Mesenchymal stem cell (in vitro differentiated cells and primary cell): ENCODE results near the gene STAT1.

ENCODE experiments used
- DNase-seq: peaks from one replicate; pipeline ENCODE4 v3.0.0-alpha.2; 2013
- H2AFZ ChIP-seq: one replicate; pipeline ENCODE4 v1.6.1; 2013; ENCODE audit warnings: low read depth, mild to moderate bottlenecking, control low read depth, inconsistent platforms, low read length, moderate library complexity
- H2AK5ac ChIP-seq: 2 replicates; pipeline ENCODE4 v1.6.1; 2013; ENCODE audit warnings: low read length, moderate library complexity, mild to moderate bottlenecking, inconsistent platforms; ENCODE audit not compliant: severe bottlenecking
- H2BK120ac ChIP-seq: one replicate; pipeline ENCODE4 v1.6.1; 2013; ENCODE audit warnings: low read depth, mild to moderate bottlenecking, inconsistent platforms, low read length, moderate library complexity
- H2BK12ac ChIP-seq, 2 experiments: one replicate each; pipeline ENCODE4 v1.6.1; 2013; ENCODE audit warnings: inconsistent platforms in 2 of 2, low read length in 2 of 2, mild to moderate bottlenecking in 2 of 2, moderate library complexity in 2 of 2, control low read depth in 1 of 2
- H2BK15ac ChIP-seq: one replicate; pipeline ENCODE4 v1.6.1; 2013; ENCODE audit warnings: mild to moderate bottlenecking, low read depth, inconsistent platforms; ENCODE audit not compliant: poor library complexity, severe bottlenecking
- H2BK5ac ChIP-seq: 2 replicates; pipeline ENCODE4 v1.6.1; 2013; ENCODE audit warnings: low read depth, mild to moderate bottlenecking, low read length, control low read depth, inconsistent platforms; ENCODE audit not compliant: poor library complexity, severe bottlenecking
- H3K14ac ChIP-seq, 2 experiments: one replicate each; pipeline ENCODE4 v1.6.1; 2013; ENCODE audit warnings: inconsistent platforms in 2 of 2, low read length in 2 of 2, control low read depth in 1 of 2, mild to moderate bottlenecking in 1 of 2, moderate library complexity in 1 of 2
- H3K18ac ChIP-seq, 2 experiments: one replicate each; pipeline ENCODE4 v1.6.1; 2013; ENCODE audit warnings: inconsistent platforms in 2 of 2, low read length in 2 of 2, control low read depth in 1 of 2, low read depth in 1 of 2, mild to moderate bottlenecking in 1 of 2
- H3K23ac ChIP-seq, 2 experiments: one replicate each; pipeline ENCODE4 v1.6.1; 2013; ENCODE audit warnings: inconsistent platforms in 2 of 2, low read length in 2 of 2, mild to moderate bottlenecking in 2 of 2, moderate library complexity in 2 of 2, control low read depth in 1 of 2
- H3K27ac ChIP-seq: 2 replicates; pipeline ENCODE4 v1.5.1; 2013; ENCODE audit warnings: mild to moderate bottlenecking, moderate library complexity, low read length, control low read depth, inconsistent platforms; ENCODE audit not compliant: poor library complexity, severe bottlenecking
- H3K27me3 ChIP-seq, 2 experiments: 2 replicates each; pipeline versions ENCODE4 v1.6.1 to v1.7.0; 2013; ENCODE audit warnings: low read length in 2 of 2, mild to moderate bottlenecking in 2 of 2, moderate library complexity in 2 of 2, control low read depth in 1 of 2, inconsistent platforms in 1 of 2; ENCODE audit not compliant: control insufficient read depth in 1 of 2, insufficient read depth in 1 of 2
- H3K36me3 ChIP-seq, 2 experiments: 2 replicates each; pipeline versions ENCODE4 v1.6.1 to v1.7.0; 2013; ENCODE audit warnings: low read length in 2 of 2, control low read depth in 1 of 2, inconsistent platforms in 1 of 2, low read depth in 1 of 2, mild to moderate bottlenecking in 1 of 2; ENCODE audit not compliant: insufficient read depth in 2 of 2, control insufficient read depth in 1 of 2
- H3K4ac ChIP-seq, 2 experiments: one replicate each; pipeline ENCODE4 v1.6.1; 2013; ENCODE audit warnings: inconsistent platforms in 2 of 2, low read length in 2 of 2, mild to moderate bottlenecking in 2 of 2, moderate library complexity in 2 of 2, control low read depth in 1 of 2, low read depth in 1 of 2
- H3K4me1 ChIP-seq: 2 replicates; pipeline ENCODE4 v1.6.1; 2013; ENCODE audit warnings: low read depth, low read length, control low read depth; ENCODE audit not compliant: control insufficient read depth, insufficient read depth
- H3K4me2 ChIP-seq: 2 replicates; pipeline ENCODE4 v1.6.1; 2013; ENCODE audit warnings: low read length, mild to moderate bottlenecking, inconsistent platforms; ENCODE audit not compliant: poor library complexity, severe bottlenecking
- H3K4me3 ChIP-seq, 2 experiments: 2 replicates each; pipeline versions ENCODE4 v1.5.1 to v1.7.0; 2013; ENCODE audit warnings: low read length in 2 of 2, mild to moderate bottlenecking in 2 of 2, control low read depth in 1 of 2, low read depth in 1 of 2; ENCODE audit not compliant: insufficient read depth in 1 of 2
- H3K79me1 ChIP-seq: replicated peaks from 2 replicates; pipeline ENCODE4 v1.6.1; 2013; ENCODE audit warnings: mild to moderate bottlenecking, control low read depth, low read length, inconsistent platforms; ENCODE audit not compliant: poor library complexity, severe bottlenecking
- H3K9ac ChIP-seq: 2 replicates; pipeline ENCODE4 v1.7.0; 2013; ENCODE audit warnings: mild to moderate bottlenecking, low read length, moderate library complexity
- H3K9me3 ChIP-seq: 2 replicates; pipeline ENCODE4 v1.7.0; 2013; ENCODE audit warnings: mild to moderate bottlenecking, low read length; ENCODE audit not compliant: control insufficient read depth
- H4K8ac ChIP-seq: one replicate; pipeline ENCODE4 v1.6.1; 2013; ENCODE audit warnings: inconsistent platforms, mild to moderate bottlenecking, low read length, moderate library complexity
- H4K91ac ChIP-seq: one replicate; pipeline ENCODE4 v1.6.1; 2013; ENCODE audit warnings: mild to moderate bottlenecking, low read length, inconsistent platforms
- WGBS: methylation state at CpG from one replicate; pipeline ENCODE4 v1.1.7; 2013; ENCODE audit warnings: mixed read lengths; 5-methylcytosine and 5-hydroxymethylcytosine counted together

STAT1 gene

GRCh38 chr2:191031256-191031655, 17.3 kb upstream of the STAT1 start:
- no peak overlapping the region for H2AFZ ChIP-seq
- no peak overlapping the region for H3K23ac ChIP-seq
- H4K91ac ChIP-seq, result no peak overlapping the region
- no peaks in the 10 kb centered on the region for H3K4me1 ChIP-seq
- H3K4me2 ChIP-seq, result no peak overlapping the region
- H2BK120ac ChIP-seq, result no peak overlapping the region
- H3K79me1 ChIP-seq, result no peaks in the 10 kb centered on the region
- peak overlapping the region; percentile 49 for H3K9ac ChIP-seq
- H2AK5ac ChIP-seq, result no peak overlapping the region
- no peak overlapping the region for H2BK5ac ChIP-seq
- H3K27ac ChIP-seq, result no peak overlapping the region
- no peak overlapping the region for H2BK12ac ChIP-seq
- no peaks in the 10 kb centered on the region for H3K9me3 ChIP-seq
- WGBS, result 100% methylated on average over 2 of the region's 2 CpGs
- H3K36me3 ChIP-seq, result peaks cover 0 to 3% of the 10 kb centered on the region in 2 experiments
- H3K18ac ChIP-seq, result no peak overlapping the region
- H2BK15ac ChIP-seq, result no peak overlapping the region
- H3K4me3 ChIP-seq, result no peak overlapping the region
- H3K4ac ChIP-seq, result no peak overlapping the region
- H3K14ac ChIP-seq, result no peak overlapping the region
- DNase-seq, result no peak
- H3K27me3 ChIP-seq, result no peaks in the 10 kb centered on the region
- no peak overlapping the region for H4K8ac ChIP-seq

- peak; percentile 63 for DNase-seq
- H2BK120ac ChIP-seq, result no peak overlapping the region
- H2BK12ac ChIP-seq, result no peak overlapping the region
- H3K27ac ChIP-seq, result no peak overlapping the region
- H3K4me3 ChIP-seq, result no peak overlapping the region
- no peaks in the 10 kb centered on the region for H3K79me1 ChIP-seq
- no peak overlapping the region for H3K18ac ChIP-seq
- H3K23ac ChIP-seq, result no peak overlapping the region
- no peak overlapping the region for H3K4ac ChIP-seq
- H2BK15ac ChIP-seq, result no peak overlapping the region
- H4K8ac ChIP-seq, result no peak overlapping the region
- H3K27me3 ChIP-seq, result no peaks in the 10 kb centered on the region
- no peak overlapping the region for H3K4me2 ChIP-seq
- H2AFZ ChIP-seq, result no peak overlapping the region
- H3K14ac ChIP-seq, result no peak overlapping the region
- H3K4me1 ChIP-seq, result no peaks in the 10 kb centered on the region
- H2BK5ac ChIP-seq, result no peak overlapping the region
- H2AK5ac ChIP-seq, result no peak overlapping the region
- H3K9me3 ChIP-seq, result no peaks in the 10 kb centered on the region
- peak overlapping the region; percentile 49 for H3K9ac ChIP-seq
- 62% methylated on average over 7 of the region's 8 CpGs for WGBS
- H4K91ac ChIP-seq, result no peak overlapping the region
- H3K36me3 ChIP-seq, result peaks cover 0 to 3% of the 10 kb centered on the region in 2 experiments
These were observed 16.7 kb upstream of the STAT1 start for GRCh38 chr2:191030521-191031154.

GRCh38 chr2:191029280-191029950, 15.4 kb upstream of the STAT1 start:
- Histone ChIP-seq H4K8ac (no peak overlapping the region), H3K27me3 (no peaks in the 10 kb centered on the region), H3K23ac (no peak overlapping the region), H2BK5ac (no peak overlapping the region), H3K4me2 (no peak overlapping the region), H3K9me3 (no peaks in the 10 kb centered on the region), H3K4me3 (no peak overlapping the region), H3K4ac (no peak overlapping the region), H3K14ac (peak overlapping the region in 1 of 2 experiments; percentile 48), H2BK120ac (no peak overlapping the region), H2BK12ac (no peak overlapping the region), H3K4me1 (no peaks in the 10 kb centered on the region), H3K79me1 (no peaks in the 10 kb centered on the region), H4K91ac (no peak overlapping the region), H2AK5ac (no peak overlapping the region), H3K18ac (no peak overlapping the region), H2BK15ac (no peak overlapping the region), H3K36me3 (peaks cover 0 to 3% of the 10 kb centered on the region in 2 experiments), H2AFZ (peak overlapping the region; percentile 42), H3K27ac (no peak overlapping the region), H3K9ac (no peak overlapping the region)
- DNase-seq, result no peak
- WGBS, result 81% methylated on average over 5 of the region's 10 CpGs

- Histone ChIP-seq H2AFZ (no peak overlapping the region), H3K4me1 (peaks cover 2% of the 10 kb centered on the region), H4K91ac (no peak overlapping the region), H3K4me2 (no peak overlapping the region), H2AK5ac (peak overlapping the region; percentile 53), H2BK12ac (no peak overlapping the region), H3K36me3 (peaks cover 0 to 3% of the 10 kb centered on the region in 2 experiments), H2BK120ac (no peak overlapping the region), H3K14ac (peak overlapping the region in 1 of 2 experiments; percentile 26), H3K9me3 (no peaks in the 10 kb centered on the region), H3K27me3 (no peaks in the 10 kb centered on the region), H3K27ac (no peak overlapping the region), H3K4me3 (no peak overlapping the region), H3K9ac (no peak overlapping the region), H2BK5ac (no peak overlapping the region), H3K23ac (no peak overlapping the region), H3K79me1 (no peaks in the 10 kb centered on the region), H3K18ac (no peak overlapping the region), H2BK15ac (no peak overlapping the region), H4K8ac (peak overlapping the region; percentile 27), H3K4ac (no peak overlapping the region)
- WGBS, result 44% methylated on average over 2 of the region's 2 CpGs
- no peak for DNase-seq
These were observed 12.4 kb upstream of the STAT1 start for GRCh38 chr2:191026377-191026776.
